CD4-positive, CD25-positive, alpha-beta regulatory T cell (primary cell): ENCODE data around the gene PPFIBP1. TPM values are rescaled to one million over a fixed set of nuclear protein-coding genes. Genes with fewer than 3 reads are reported as not detected.
"Not testable (repeated sequence)": the region's sequence is repeated elsewhere in the genome, so short reads cannot be mapped to it uniquely, and the experiment has no call there.

Source experiments
- ATAC-seq, 2 donors: fragments of 150-1000 bp; cut with Tn5 transposase; one replicate each; pipeline ENCODE4 v1.10.0; 2021; ENCODE audit warnings: low read depth in 2 of 2, moderate number of reproducible peaks in 2 of 2, moderate library complexity in 1 of 2
- DNase-seq, 3 donors: peaks; one replicate each; pipeline versions ENCODE4 v3.0.0 to v3.0.0-alpha.2; 2012 to 2022; ENCODE audit warnings: mixed read lengths in 1 of 3
- H3K27ac ChIP-seq: one replicate; pipeline ENCODE4 v1.7.0; 2013; ENCODE audit warnings: mild to moderate bottlenecking, low read length; ENCODE audit not compliant: insufficient read depth, poor library complexity, severe bottlenecking
- H3K27me3 ChIP-seq: one replicate; pipeline ENCODE4 v1.7.0; 2013; ENCODE audit warnings: low read length; ENCODE audit not compliant: control insufficient read depth, insufficient read depth
- H3K36me3 ChIP-seq: one replicate; pipeline ENCODE4 v1.7.0; 2013; ENCODE audit warnings: mild to moderate bottlenecking, low read length, moderate library complexity; ENCODE audit not compliant: control insufficient read depth, insufficient read depth
- H3K4me1 ChIP-seq: 2 replicates; pipeline ENCODE4 v1.7.0; 2013; ENCODE audit warnings: mild to moderate bottlenecking, low read length; ENCODE audit not compliant: insufficient read depth, control insufficient read depth, poor library complexity, severe bottlenecking
- H3K4me3 ChIP-seq: one replicate; pipeline ENCODE4 v1.7.0; 2013; ENCODE audit warnings: low read depth, mild to moderate bottlenecking, low read length, moderate library complexity
- H3K9me3 ChIP-seq, 2 experiments: 1 replicate in 1 of 2; 2 replicates in 1 of 2; pipeline ENCODE4 v1.7.0; 2013; ENCODE audit warnings: low read length in 2 of 2, mild to moderate bottlenecking in 1 of 2, moderate library complexity in 1 of 2; ENCODE audit not compliant: control insufficient read depth in 2 of 2
- H3K27ac Mint-ChIP-seq, 3 donors: one replicate each; pipeline ENCODE4 v1.8.0; 2020 to 2022; ENCODE audit warnings: mild to moderate bottlenecking in 3 of 3, mixed read lengths in 3 of 3, moderate library complexity in 2 of 3
- H3K27me3 Mint-ChIP-seq: one replicate; pipeline ENCODE4 v1.8.0; 2022; ENCODE audit warnings: mild to moderate bottlenecking, mixed read lengths
- H3K36me3 Mint-ChIP-seq: one replicate; pipeline ENCODE4 v1.8.0; 2020; ENCODE audit warnings: mixed read lengths
- H3K4me1 Mint-ChIP-seq, 4 donors: one replicate each; pipeline ENCODE4 v1.8.0; 2020 to 2022; ENCODE audit warnings: mixed read lengths in 4 of 4, mild to moderate bottlenecking in 1 of 4
- H3K4me3 Mint-ChIP-seq, 4 donors: one replicate each; pipeline ENCODE4 v1.8.0; 2020 to 2022; ENCODE audit warnings: mild to moderate bottlenecking in 4 of 4, mixed read lengths in 4 of 4, moderate library complexity in 3 of 4
- H3K9me3 Mint-ChIP-seq, 7 donors: one replicate each; pipeline ENCODE4 v1.8.0; 2020 to 2022; ENCODE audit warnings: mixed read lengths in 7 of 7, mild to moderate bottlenecking in 3 of 7, moderate library complexity in 2 of 7
- polyA plus RNA-seq, 4 donors: library from polyadenylated mRNA; unstranded; fragments of 300-500 nt; fragmentation: Illumina TruSeq; gene quantifications; one replicate each; pipeline ENCODE4 v1.2.3, GENCODE V29; 2021
- total RNA-seq: library from RNA; stranded (reverse); gene quantifications from one replicate; pipeline ENCODE4 v1.2.3, GENCODE V29; 2022

PPFIBP1 gene
- total and polyA plus RNA-seq, 5 donors from 2014 or later = 1.0 to 6.6 (median 2.3) TPM

DNA sequence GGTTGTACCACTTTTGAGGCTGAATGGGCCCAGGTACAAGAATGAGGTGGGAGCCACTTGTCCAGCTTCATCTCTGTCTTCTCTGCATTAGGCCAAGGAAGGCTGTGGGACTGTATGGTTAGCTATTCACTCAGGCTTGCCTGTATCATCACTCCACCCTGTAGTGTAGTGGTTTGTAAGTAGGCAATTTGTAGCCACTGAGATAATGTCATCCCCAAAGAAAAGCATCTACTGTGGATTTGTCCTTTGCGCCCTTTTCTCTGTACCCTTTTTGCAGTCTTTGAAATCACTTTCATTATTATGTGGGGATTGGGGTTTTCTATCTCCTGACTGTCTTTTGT lies 57.3 kb downstream of the PPFIBP1 start:
- H3K9me3 ChIP-seq, H3K36me3 ChIP-seq, H3K27me3 Mint-ChIP-seq, H3K27me3 ChIP-seq, H3K9me3 Mint-ChIP-seq, ATAC-seq, H3K4me3 ChIP-seq, H3K4me1 ChIP-seq, H3K4me1 Mint-ChIP-seq, H3K27ac ChIP-seq, H3K36me3 Mint-ChIP-seq, DNase-seq, H3K4me3 Mint-ChIP-seq: not testable (repeated sequence)
- H3K27ac Mint-ChIP-seq = peak overlapping the region in 1 of 3 donors; percentile 29

- H3K27ac ChIP-seq, ATAC-seq, H3K27ac Mint-ChIP-seq, H3K36me3 ChIP-seq, H3K9me3 Mint-ChIP-seq, H3K4me3 Mint-ChIP-seq, H3K9me3 ChIP-seq, H3K27me3 Mint-ChIP-seq, DNase-seq, H3K4me3 ChIP-seq, H3K4me1 ChIP-seq, H3K36me3 Mint-ChIP-seq, H3K27me3 ChIP-seq, H3K4me1 Mint-ChIP-seq: not testable (repeated sequence)
These were observed 57.8 kb downstream of the PPFIBP1 start for GRCh38 chr12:27581833-27582232.

DNA sequence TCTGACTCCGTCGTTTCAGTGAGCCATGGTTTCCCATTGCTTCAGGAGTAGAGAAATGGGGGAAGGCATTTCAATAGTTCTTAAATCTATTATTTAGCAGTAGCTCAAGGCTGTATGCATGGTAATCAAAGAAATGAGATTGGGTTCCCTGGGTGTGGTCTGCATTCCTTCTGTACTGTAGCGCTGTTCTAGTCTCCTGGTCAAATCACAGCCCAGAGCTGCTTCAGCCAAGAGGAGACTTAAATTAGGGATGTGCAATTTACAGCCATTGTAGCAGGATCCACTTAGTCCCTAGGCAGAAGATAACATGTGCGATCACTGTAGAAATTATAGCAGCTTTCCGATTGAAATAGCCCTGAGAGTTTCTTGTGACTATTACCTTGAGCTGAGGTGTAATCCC lies 58.4 kb downstream of the PPFIBP1 start:
- not testable (repeated sequence) for H3K9me3 ChIP-seq, H3K36me3 ChIP-seq, H3K4me1 Mint-ChIP-seq, H3K4me1 ChIP-seq, H3K4me3 ChIP-seq, DNase-seq, H3K9me3 Mint-ChIP-seq, H3K4me3 Mint-ChIP-seq, H3K27me3 ChIP-seq, H3K27ac Mint-ChIP-seq, H3K36me3 Mint-ChIP-seq, H3K27ac ChIP-seq, ATAC-seq, H3K27me3 Mint-ChIP-seq

- Histone ChIP-seq H3K36me3 (no peaks in the 10 kb centered on the region), H3K27me3 (no peaks in the 10 kb centered on the region), H3K9me3 (no peaks in the 10 kb centered on the region), H3K27ac (no peak overlapping the region), H3K4me1 (no peaks in the 10 kb centered on the region), H3K4me3 (no peak overlapping the region)
- Mint-ChIP-seq H3K4me1 (peaks cover 6 to 7% (median 7%) of the 10 kb centered on the region in 4 donors), H3K27me3 (peaks cover 4% of the 10 kb centered on the region), H3K4me3 (no peak overlapping the region), H3K36me3 (no peaks in the 10 kb centered on the region), H3K27ac (no peak overlapping the region), H3K9me3 (peaks cover 0 to 2% (median 0%) of the 10 kb centered on the region in 7 donors)
- ATAC-seq (no peak), DNase-seq (no peak)
These were observed 59.2 kb downstream of the PPFIBP1 start for GRCh38 chr12:27583057-27583797.

DNA sequence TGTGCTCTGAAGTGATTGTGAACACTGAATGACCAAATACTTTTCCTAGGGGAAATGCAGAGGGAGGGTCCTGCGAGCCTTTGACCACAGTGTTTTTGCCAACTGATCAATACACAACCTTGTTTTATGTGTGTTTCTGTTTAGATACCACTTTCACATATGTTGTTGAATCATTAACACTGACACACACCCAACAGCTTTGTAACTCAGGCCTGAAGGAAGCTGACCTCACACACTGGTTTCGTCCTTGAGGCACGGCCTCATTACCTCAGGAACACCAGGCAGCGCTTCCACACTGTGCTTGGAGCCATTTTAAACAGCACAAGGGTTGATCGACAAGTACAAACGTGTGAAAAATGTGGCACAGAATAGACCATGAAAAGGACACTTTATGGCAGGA lies 60.0 kb downstream of the PPFIBP1 start:
- peaks cover 5 to 10% (median 7%) of the 10 kb centered on the region in 4 donors for H3K4me1 Mint-ChIP-seq
- no peak overlapping the region for H3K4me3 ChIP-seq
- no peak overlapping the region for H3K27ac Mint-ChIP-seq
- no peak overlapping the region for H3K4me3 Mint-ChIP-seq
- peaks cover 0 to 2% (median 0%) of the 10 kb centered on the region in 7 donors for H3K9me3 Mint-ChIP-seq
- no peaks in the 10 kb centered on the region for H3K4me1 ChIP-seq
- H3K27ac ChIP-seq = no peak overlapping the region
- no peaks in the 10 kb centered on the region for H3K36me3 Mint-ChIP-seq
- H3K9me3 ChIP-seq = no peaks in the 10 kb centered on the region
- no peak for DNase-seq
- no peaks in the 10 kb centered on the region for H3K27me3 ChIP-seq
- H3K27me3 Mint-ChIP-seq = peaks cover 4% of the 10 kb centered on the region
- ATAC-seq = no peak
- H3K36me3 ChIP-seq = no peaks in the 10 kb centered on the region

- Mint-ChIP-seq H3K9me3 (peaks cover 0 to 2% (median 0%) of the 10 kb centered on the region in 7 donors), H3K4me3 (no peak overlapping the region), H3K27ac (no peak overlapping the region), H3K4me1 (peaks cover 3 to 10% (median 7%) of the 10 kb centered on the region in 4 donors), H3K27me3 (peaks cover 4% of the 10 kb centered on the region), H3K36me3 (no peaks in the 10 kb centered on the region)
- ATAC-seq (no peak), DNase-seq (no peak)
- H3K36me3 ChIP-seq = no peaks in the 10 kb centered on the region
- H3K4me1 ChIP-seq = no peaks in the 10 kb centered on the region
- no peak overlapping the region for H3K27ac ChIP-seq
- no peaks in the 10 kb centered on the region for H3K27me3 ChIP-seq
- H3K9me3 ChIP-seq = no peaks in the 10 kb centered on the region
- H3K4me3 ChIP-seq = no peak overlapping the region
These were observed 61.8 kb downstream of the PPFIBP1 start for GRCh38 chr12:27585739-27586265.

GRCh38 chr12:27588075-27588730 lies 64.2 kb downstream of the PPFIBP1 start:
- not testable (repeated sequence) for H3K27me3 ChIP-seq, H3K27me3 Mint-ChIP-seq, ATAC-seq, H3K36me3 ChIP-seq, H3K9me3 Mint-ChIP-seq, H3K4me1 ChIP-seq, H3K9me3 ChIP-seq, DNase-seq, H3K27ac ChIP-seq, H3K36me3 Mint-ChIP-seq
- Mint-ChIP-seq H3K27ac (peak overlapping the region in 2 of 3 donors; percentile 6 to 22), H3K4me3 (peak overlapping the region in 3 of 4 donors; percentile 11 to 76 (median 22)), H3K4me1 (peaks cover 3 to 10% (median 7%) of the 10 kb centered on the region in 4 donors)
- peak overlapping the region; percentile 26 for H3K4me3 ChIP-seq

- Histone ChIP-seq H3K4me3 (no peak overlapping the region), H3K27ac (no peak overlapping the region), H3K36me3 (no peaks in the 10 kb centered on the region), H3K4me1 (no peaks in the 10 kb centered on the region), H3K9me3 (no peaks in the 10 kb centered on the region), H3K27me3 (no peaks in the 10 kb centered on the region)
- Mint-ChIP-seq H3K4me3 (no peak overlapping the region), H3K27ac (no peak overlapping the region), H3K27me3 (peaks cover 5% of the 10 kb centered on the region), H3K4me1 (peaks cover 3 to 10% (median 7%) of the 10 kb centered on the region in 4 donors), H3K36me3 (no peaks in the 10 kb centered on the region), H3K9me3 (no peaks in the 10 kb centered on the region)
- DNase-seq (no peak), ATAC-seq (no peak)
These were observed 64.8 kb downstream of the PPFIBP1 start for GRCh38 chr12:27588776-27589175.
